ENCODE results near the gene CMIP. TPM values are rescaled to one million over a fixed set of nuclear protein-coding genes. Genes with fewer than 3 reads are reported as not detected.

The CMIP gene
- total RNA-seq, 2 experiments from 2014 or later, result 28.1 to 29.7 TPM

- Mint-ChIP-seq H3K27me3 (no peaks in the 10 kb centered on the region), H3K27ac (no peak overlapping the region), H3K4me1 (peaks cover 39% of the 10 kb centered on the region), H3K4me3 (no peak overlapping the region), H3K9me3 (no peaks in the 10 kb centered on the region), H3K36me3 (peaks cover 27% of the 10 kb centered on the region)
- DNase-seq, result no peak
Measured at GRCh38 chr16:81461243-81461642, 16.6 kb downstream of the CMIP start.

GRCh38 chr16:81461766-81462165 is 17.2 kb downstream of the CMIP start:
- H3K9me3 Mint-ChIP-seq, result no peaks in the 10 kb centered on the region
- no peaks in the 10 kb centered on the region for H3K27me3 Mint-ChIP-seq
- no peak overlapping the region for H3K4me3 Mint-ChIP-seq
- no peak overlapping the region for H3K27ac Mint-ChIP-seq
- no peak for DNase-seq
- H3K36me3 Mint-ChIP-seq, result peaks cover 27% of the 10 kb centered on the region
- H3K4me1 Mint-ChIP-seq, result peaks cover 41% of the 10 kb centered on the region

- no peak for DNase-seq
- peaks cover 36% of the 10 kb centered on the region for H3K4me1 Mint-ChIP-seq
- no peak overlapping the region for H3K4me3 Mint-ChIP-seq
- H3K27ac Mint-ChIP-seq, result no peak overlapping the region
- H3K27me3 Mint-ChIP-seq, result no peaks in the 10 kb centered on the region
- peaks cover 23% of the 10 kb centered on the region for H3K36me3 Mint-ChIP-seq
- H3K9me3 Mint-ChIP-seq, result no peaks in the 10 kb centered on the region
Measured at GRCh38 chr16:81462683-81463082, 18.1 kb downstream of the CMIP start.

- Mint-ChIP-seq H3K36me3 (peaks cover 21% of the 10 kb centered on the region), H3K4me1 (peaks cover 40% of the 10 kb centered on the region)
Measured at GRCh38 chr16:81463296-81463890, 18.8 kb downstream of the CMIP start.

DNA sequence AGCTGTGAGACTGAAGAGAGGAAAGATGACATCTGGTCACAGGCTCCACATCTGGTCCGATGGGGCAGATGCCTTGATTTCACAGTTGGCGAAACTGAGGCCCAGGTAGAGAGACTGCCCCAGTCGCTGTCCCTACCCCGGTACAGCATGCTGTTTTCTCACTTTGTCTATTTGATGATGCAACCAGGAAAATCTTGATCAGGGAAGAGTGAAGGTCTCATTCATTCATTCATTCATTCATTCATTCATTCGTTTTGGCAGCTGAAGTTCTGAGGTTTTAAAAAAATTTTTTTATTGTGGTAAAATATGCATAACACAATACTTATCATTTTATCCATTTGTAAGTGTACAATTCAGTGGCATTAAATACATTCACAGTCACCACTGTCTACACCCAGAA is 19.7 kb downstream of the CMIP start:
- Mint-ChIP-seq H3K9me3 (no peaks in the 10 kb centered on the region), H3K36me3 (peaks cover 15% of the 10 kb centered on the region), H3K27ac (no peak overlapping the region)

More at GRCh38 chr16:81463296-81463890, 18.8 kb downstream of the CMIP start:
- DNase-seq, result no peak
- Mint-ChIP-seq H3K4me3 (no peak overlapping the region), H3K9me3 (no peaks in the 10 kb centered on the region), H3K27ac (no peak overlapping the region), H3K27me3 (no peaks in the 10 kb centered on the region)

GRCh38 chr16:81465375-81465943 is 20.9 kb downstream of the CMIP start:
- H3K4me1 Mint-ChIP-seq, result peaks cover 60% of the 10 kb centered on the region
- H3K36me3 Mint-ChIP-seq, result peaks cover 14% of the 10 kb centered on the region
- H3K4me3 Mint-ChIP-seq, result no peak overlapping the region
- H3K27me3 Mint-ChIP-seq, result no peaks in the 10 kb centered on the region
- DNase-seq, result no peak
- H3K9me3 Mint-ChIP-seq, result no peaks in the 10 kb centered on the region
- H3K27ac Mint-ChIP-seq, result no peak overlapping the region

More for the DNA sequence above, 19.7 kb downstream of the CMIP start:
- Mint-ChIP-seq H3K27me3 (no peaks in the 10 kb centered on the region), H3K4me1 (peaks cover 49% of the 10 kb centered on the region), H3K4me3 (no peak overlapping the region)
- no peak for DNase-seq

DNA sequence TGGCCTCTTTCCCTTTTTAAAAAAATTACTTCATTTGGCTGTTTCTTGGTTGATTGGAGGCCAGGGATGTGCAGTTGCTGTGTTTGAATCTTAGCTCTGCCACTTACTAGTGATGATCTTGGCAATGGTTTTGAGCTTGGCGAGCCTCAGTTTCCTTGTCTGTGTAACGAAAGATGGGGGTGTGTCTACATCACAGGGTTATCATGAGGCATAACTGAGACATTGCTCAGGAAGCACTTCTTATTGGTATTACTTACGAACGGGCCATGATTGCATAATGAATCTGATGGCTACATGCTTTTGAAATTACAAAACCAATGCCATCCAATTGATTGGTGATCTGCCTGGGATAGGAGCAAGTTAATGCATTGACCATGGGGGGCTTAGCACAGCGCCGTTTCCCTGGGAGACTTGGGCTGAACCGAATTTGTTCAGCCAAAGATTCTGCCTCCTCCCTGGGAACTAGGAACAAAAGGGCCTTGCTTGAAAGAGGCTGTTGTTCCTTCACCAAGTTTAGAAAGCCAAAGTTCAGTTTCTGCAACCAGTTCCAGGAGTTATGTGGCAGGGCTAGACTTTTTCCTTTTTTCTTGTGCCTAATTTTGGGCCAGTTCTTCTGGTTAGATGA is 21.9 kb downstream of the CMIP start:
- Mint-ChIP-seq H3K9me3 (no peaks in the 10 kb centered on the region), H3K36me3 (peaks cover 7% of the 10 kb centered on the region), H3K27ac (no peak overlapping the region), H3K27me3 (no peaks in the 10 kb centered on the region), H3K4me1 (peaks cover 55% of the 10 kb centered on the region), H3K4me3 (no peak overlapping the region)
- DNase-seq, result no peak

DNA sequence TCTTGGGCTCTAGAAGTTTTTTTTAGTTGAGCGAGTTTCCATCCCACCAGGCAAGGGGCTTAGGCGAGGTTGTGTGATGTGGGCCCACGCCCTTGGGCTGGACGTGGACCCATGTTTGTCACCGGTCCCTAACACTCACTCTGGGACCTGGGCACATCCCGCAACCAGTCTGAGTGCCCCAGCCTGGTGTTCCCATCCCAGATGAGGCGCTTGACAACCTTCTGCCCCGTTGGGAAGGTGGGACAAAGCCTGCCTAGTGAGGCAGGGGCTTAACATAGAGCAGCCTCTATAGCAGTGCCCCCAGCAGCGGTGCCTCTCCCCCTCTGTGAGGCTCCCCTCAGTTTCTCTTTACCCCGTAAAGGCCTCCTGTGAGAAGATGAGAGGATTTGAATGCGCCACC is 22.5 kb downstream of the CMIP start:
- Mint-ChIP-seq H3K36me3 (peaks cover 7% of the 10 kb centered on the region), H3K27me3 (no peaks in the 10 kb centered on the region), H3K27ac (no peak overlapping the region), H3K4me3 (no peak overlapping the region), H3K9me3 (no peaks in the 10 kb centered on the region), H3K4me1 (peaks cover 56% of the 10 kb centered on the region)
- DNase-seq, result no peak

DNA sequence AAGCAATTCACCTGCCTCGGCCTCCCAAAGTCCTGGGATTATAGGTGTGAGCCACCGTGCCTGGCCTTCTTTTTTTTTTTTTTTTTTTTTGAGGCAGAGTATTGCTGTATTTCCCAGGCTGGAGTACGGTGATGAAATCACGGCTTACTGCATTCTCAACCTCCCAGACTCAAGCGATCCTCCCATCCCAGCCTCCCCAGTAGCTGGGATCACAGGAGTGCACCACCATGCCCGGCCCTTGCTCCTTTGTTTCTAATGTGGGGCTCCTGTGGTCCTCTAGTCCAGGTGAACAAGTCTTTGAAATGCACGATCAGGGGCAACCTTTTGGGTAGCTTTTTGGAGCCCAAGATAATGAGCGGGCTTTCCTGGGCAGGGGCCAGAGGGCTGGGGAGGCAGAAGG is 23.2 kb downstream of the CMIP start:
- no peaks in the 10 kb centered on the region for H3K9me3 Mint-ChIP-seq
- DNase-seq, result no peak
- no peak overlapping the region for H3K27ac Mint-ChIP-seq
- H3K4me1 Mint-ChIP-seq, result peaks cover 51% of the 10 kb centered on the region
- no peaks in the 10 kb centered on the region for H3K27me3 Mint-ChIP-seq
- H3K36me3 Mint-ChIP-seq, result peaks cover 4% of the 10 kb centered on the region
- no peak overlapping the region for H3K4me3 Mint-ChIP-seq

- no peak overlapping the region for H3K27ac Mint-ChIP-seq
- no peaks in the 10 kb centered on the region for H3K9me3 Mint-ChIP-seq
- DNase-seq, result no peak
- H3K4me3 Mint-ChIP-seq, result no peak overlapping the region
- no peaks in the 10 kb centered on the region for H3K27me3 Mint-ChIP-seq
- peaks cover 55% of the 10 kb centered on the region for H3K4me1 Mint-ChIP-seq
- H3K36me3 Mint-ChIP-seq, result peaks cover 4% of the 10 kb centered on the region
Measured at GRCh38 chr16:81468269-81468902, 23.8 kb downstream of the CMIP start.

- DNase-seq, result no peak
- Mint-ChIP-seq H3K36me3 (peaks cover 1% of the 10 kb centered on the region), H3K9me3 (no peaks in the 10 kb centered on the region), H3K4me1 (peaks cover 55% of the 10 kb centered on the region), H3K4me3 (no peak overlapping the region), H3K27ac (peak overlapping the region; percentile 80), H3K27me3 (no peaks in the 10 kb centered on the region)
Measured at GRCh38 chr16:81469183-81469677, 24.6 kb downstream of the CMIP start.

DNA sequence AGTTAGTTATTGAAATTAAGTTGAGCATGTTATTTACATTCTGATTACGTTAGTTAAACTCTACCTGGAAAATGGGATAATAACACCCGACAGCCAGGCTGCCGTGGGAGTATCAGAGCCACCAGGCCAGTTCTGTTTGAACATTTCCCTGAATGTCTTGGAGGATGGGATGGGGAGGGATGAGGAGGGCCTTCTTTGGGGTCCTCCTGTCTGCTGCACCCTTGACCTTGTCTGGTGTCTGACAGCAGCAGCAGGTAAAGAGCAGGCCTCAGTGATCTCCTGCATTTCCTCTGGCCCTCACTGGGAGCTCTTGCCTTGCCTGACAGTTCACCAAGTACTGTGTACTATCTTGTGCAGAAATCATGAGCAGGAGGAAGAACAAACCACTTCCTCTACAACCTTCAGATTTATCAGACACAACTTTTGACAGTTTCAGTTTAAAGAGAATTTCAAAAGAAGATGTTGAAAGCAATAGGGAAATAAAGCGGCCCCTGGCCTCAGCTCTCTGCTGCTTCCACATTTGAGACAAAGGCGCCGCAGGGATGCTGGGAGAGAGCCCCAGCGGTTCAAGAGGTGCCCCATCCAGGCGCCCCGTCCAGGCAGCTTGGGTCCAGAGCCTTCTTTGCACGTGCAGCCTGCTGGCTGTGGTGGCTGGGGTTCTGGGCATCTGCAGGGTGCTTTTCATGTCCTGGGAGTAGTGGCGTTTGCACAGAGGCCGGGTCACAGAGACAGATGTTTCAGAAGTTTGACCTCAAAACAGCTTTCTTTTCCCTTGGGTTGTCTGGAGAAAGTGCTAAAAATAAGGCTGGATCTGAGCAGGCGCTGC is 25.3 kb downstream of the CMIP start:
- Mint-ChIP-seq H3K36me3 (no peaks in the 10 kb centered on the region), H3K4me3 (peak overlapping the region; percentile 15), H3K27ac (peak overlapping the region; percentile 80), H3K9me3 (no peaks in the 10 kb centered on the region), H3K27me3 (no peaks in the 10 kb centered on the region), H3K4me1 (peaks cover 55% of the 10 kb centered on the region)
- no peak for DNase-seq

DNA sequence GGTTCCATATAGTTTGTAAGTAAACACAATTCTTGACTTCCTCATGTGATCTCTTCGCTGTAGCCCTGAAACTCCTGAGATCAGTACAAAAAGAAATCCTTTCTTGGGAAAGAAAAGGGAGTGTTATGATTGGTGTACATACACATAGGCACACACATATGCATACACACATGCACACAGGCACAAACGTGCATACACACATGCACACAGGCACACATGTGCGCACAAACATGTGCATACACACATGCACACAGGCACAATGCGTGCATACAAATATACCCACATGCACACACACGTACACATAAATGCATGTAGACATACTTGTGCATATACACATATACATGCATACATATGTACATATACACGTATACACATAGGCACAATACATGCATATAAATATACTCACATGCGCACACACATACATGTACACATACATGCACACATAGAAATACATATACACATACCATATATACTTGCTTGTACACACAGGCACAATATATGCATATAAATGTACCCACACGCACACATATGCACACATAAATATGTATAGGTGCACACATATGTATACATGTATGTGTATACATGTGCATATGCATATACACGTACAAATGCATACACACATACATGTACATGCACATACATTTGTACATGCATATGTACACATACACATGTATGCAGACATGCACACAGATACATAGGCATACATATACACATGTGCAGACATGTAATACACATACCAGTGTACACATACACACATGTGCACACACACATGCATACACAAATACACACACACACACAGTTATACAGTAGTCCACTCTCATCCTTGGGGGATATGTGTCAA is 26.4 kb downstream of the CMIP start:
- Mint-ChIP-seq H3K27ac (peak overlapping the region; percentile 46), H3K27me3 (no peaks in the 10 kb centered on the region), H3K36me3 (no peaks in the 10 kb centered on the region), H3K4me1 (peaks cover 55% of the 10 kb centered on the region), H3K9me3 (no peaks in the 10 kb centered on the region), H3K4me3 (no peak overlapping the region)
- no peak for DNase-seq

GRCh38 chr16:81471882-81472281 is 27.3 kb downstream of the CMIP start:
- Mint-ChIP-seq H3K27ac (no peak overlapping the region), H3K4me3 (no peak overlapping the region), H3K9me3 (no peaks in the 10 kb centered on the region), H3K4me1 (peaks cover 57% of the 10 kb centered on the region), H3K27me3 (no peaks in the 10 kb centered on the region), H3K36me3 (peaks cover 4% of the 10 kb centered on the region)
- no peak for DNase-seq
